Gastrocnemius medialis (tissue), 4 donors: ENCODE measurements around the gene TEX11. TPM values are rescaled to one million over a fixed set of nuclear protein-coding genes. Genes with fewer than 3 reads are reported as not detected.
"Not testable (repeated sequence)": the region's sequence is repeated elsewhere in the genome, so short reads cannot be mapped to it uniquely, and the experiment has no call there.

Experiments
- ATAC-seq, 2 donors: fragments of 150-250 bp; one replicate each; pipeline ENCODE4 v1.9.1; 2016
- DNase-seq, 2 donors: peaks; one replicate each; pipeline ENCODE4 v3.0.0-alpha.2; 2019
- H3K27ac ChIP-seq, 4 donors: fragments of 200-600 bp; sonication (generic); 1 replicate in 1 of 4; 2 replicates in 3 of 4; pipeline ENCODE4 v1.5.1; 2016 to 2018; ENCODE audit warnings: mild to moderate bottlenecking in 2 of 4, moderate library complexity in 1 of 4
- H3K27me3 ChIP-seq, 3 donors: fragments of 200-600 bp; sonication (generic) in 2 of 3; 1 replicate in 1 of 3; 2 replicates in 2 of 3; pipeline versions ENCODE4 v1.5.1 to v1.6.0; 2016 to 2019; ENCODE audit warnings: mild to moderate bottlenecking in 1 of 3, moderate library complexity in 1 of 3
- H3K36me3 ChIP-seq, 2 donors: fragments of 200-600 bp; sonication (generic) in 1 of 2; one replicate each; pipeline ENCODE4 v1.5.1; 2017 to 2018
- H3K4me1 ChIP-seq, 2 donors: fragments of 200-600 bp; sonication (generic) in 1 of 2; one replicate each; pipeline ENCODE4 v1.5.1; 2016 to 2017; ENCODE audit warnings: mild to moderate bottlenecking in 2 of 2
- H3K4me3 ChIP-seq, 4 donors: fragments of 200-600 bp; sonication (generic) in 3 of 4; 1 replicate in 1 of 4; 2 replicates in 3 of 4; pipeline ENCODE4 v1.5.1; 2016 to 2019; ENCODE audit warnings: mild to moderate bottlenecking in 2 of 4
- H3K9me3 ChIP-seq, 3 donors: fragments of 200-600 bp; sonication (generic) in 2 of 3; 1 replicate in 1 of 3; 2 replicates in 2 of 3; pipeline ENCODE4 v1.5.1; 2016 to 2019
- POLR2A ChIP-seq, 2 donors: fragments of 450-650 bp; IDR thresholded peaks; one replicate each; pipeline ENCODE4 v1.6.1; 2017; ENCODE audit warnings: antibody characterized with exemption in 2 of 2, mild to moderate bottlenecking in 2 of 2, moderate library complexity in 2 of 2
- in situ Hi-C, 4 donors: fragments of 200-750 bp; cut with MboI; loops; one replicate each; pipeline versions ENCODE4 v1.15.0 to v1.8.0; 2017; ENCODE audit warnings: low sequenced_read_pairs in 4 of 4
- intact Hi-C: fragments of 100-400 bp; cut with DNase I; formaldehyde crosslinking; loops from one replicate; pipeline ENCODE4 v1.15.1; 2023; ENCODE audit warnings: low total_unique reads
- total RNA-seq, 4 donors: library from RNA; depleted of rRNA; stranded (reverse); fragments of >200 nt; gene quantifications; one replicate each; pipeline versions ENCODE4 v1.1.0 to v1.2.3, GENCODE V29; 2016
- TF ChIP-seq, protein P1 (sequence below), 5 experiments: fragments of 450-650 bp in 3 of 5; fragments of 200-600 bp in 2 of 5; sonication (generic) in 2 of 5; IDR thresholded peaks in 4 of 5; conservative IDR thresholded peaks in 1 of 5; 1 replicate in 4 of 5; 2 replicates in 1 of 5; pipeline ENCODE4 v1.5.1; 2016 to 2019; ENCODE audit warnings: antibody characterized with exemption in 5 of 5, mild to moderate bottlenecking in 3 of 5, moderate library complexity in 3 of 5

Gene TEX11
- total RNA-seq, 4 donors from 2014 or later = not detected

GRCh38 chrX:70825366-70825765 is 83.1 kb downstream of the TEX11 start:
- no peak for ATAC-seq
- TF ChIP-seq POLR2A (IDR thresholded peaks at IDR 0.05) = no peak
- TF ChIP-seq, protein P1, sequence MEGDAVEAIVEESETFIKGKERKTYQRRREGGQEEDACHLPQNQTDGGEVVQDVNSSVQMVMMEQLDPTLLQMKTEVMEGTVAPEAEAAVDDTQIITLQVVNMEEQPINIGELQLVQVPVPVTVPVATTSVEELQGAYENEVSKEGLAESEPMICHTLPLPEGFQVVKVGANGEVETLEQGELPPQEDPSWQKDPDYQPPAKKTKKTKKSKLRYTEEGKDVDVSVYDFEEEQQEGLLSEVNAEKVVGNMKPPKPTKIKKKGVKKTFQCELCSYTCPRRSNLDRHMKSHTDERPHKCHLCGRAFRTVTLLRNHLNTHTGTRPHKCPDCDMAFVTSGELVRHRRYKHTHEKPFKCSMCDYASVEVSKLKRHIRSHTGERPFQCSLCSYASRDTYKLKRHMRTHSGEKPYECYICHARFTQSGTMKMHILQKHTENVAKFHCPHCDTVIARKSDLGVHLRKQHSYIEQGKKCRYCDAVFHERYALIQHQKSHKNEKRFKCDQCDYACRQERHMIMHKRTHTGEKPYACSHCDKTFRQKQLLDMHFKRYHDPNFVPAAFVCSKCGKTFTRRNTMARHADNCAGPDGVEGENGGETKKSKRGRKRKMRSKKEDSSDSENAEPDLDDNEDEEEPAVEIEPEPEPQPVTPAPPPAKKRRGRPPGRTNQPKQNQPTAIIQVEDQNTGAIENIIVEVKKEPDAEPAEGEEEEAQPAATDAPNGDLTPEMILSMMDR (IDR thresholded peaks at IDR 0.05 in 4 of 5, conservative IDR thresholded peaks at IDR 0.05 in 1 of 5) = no peak
- peaks cover 0 to 3% (median 0%) of the 10 kb centered on the region in 3 donors for H3K27me3 ChIP-seq
- no peak overlapping the region for H3K4me3 ChIP-seq
- in situ Hi-C loops (no loop called here), intact Hi-C loops (no loop called here)
- no peaks in the 10 kb centered on the region for H3K36me3 ChIP-seq
- H3K27ac ChIP-seq = no peak overlapping the region
- H3K4me1 ChIP-seq = no peaks in the 10 kb centered on the region
- H3K9me3 ChIP-seq = peaks cover 0 to 6% (median 0%) of the 10 kb centered on the region in 3 donors
- DNase-seq = no peak

DNA sequence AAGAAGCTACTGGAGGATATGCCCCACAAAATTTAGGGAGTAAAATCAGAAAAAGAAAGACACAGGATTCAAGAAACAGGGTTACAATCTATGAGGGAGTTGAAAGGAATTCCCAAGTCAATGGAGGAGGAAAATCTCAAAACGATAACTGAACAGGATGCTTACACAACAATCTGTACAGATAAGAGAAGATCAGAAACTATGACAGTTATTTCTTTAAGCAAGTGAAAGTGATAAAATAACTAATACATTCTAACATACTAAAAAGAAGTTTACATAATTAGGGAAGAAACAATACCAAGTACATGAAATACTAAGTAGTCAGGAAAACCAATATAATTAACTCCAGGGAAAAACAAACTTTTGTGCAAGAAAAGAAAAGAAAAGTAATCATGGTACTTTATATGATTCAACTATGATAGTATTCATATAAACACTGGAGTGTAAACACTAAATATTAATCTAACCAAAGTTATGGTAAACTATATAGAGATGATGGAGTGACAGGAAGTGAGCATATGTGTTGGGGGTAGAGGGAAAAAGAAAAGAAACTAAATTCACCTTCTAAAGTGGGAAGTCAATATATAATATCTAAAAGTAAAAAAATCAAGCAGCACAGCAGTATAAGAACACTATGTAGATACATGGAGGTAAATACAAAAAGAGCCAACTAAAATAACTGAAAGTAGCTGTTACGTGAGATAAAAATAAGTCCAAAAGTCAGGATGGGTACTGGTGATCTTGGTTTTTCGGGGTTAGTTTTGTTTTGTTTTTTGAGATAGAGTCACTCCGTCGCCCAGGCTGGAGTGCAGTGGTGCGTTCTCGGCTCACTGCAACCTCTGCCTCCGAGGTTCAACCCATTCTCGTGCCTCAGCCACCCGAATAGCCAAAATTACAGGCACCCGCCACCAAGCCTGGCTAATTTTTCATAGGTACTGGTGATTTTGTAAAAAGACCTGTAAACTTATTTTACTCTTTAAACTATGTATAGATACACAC is 99.3 kb downstream of the TEX11 start:
- Histone ChIP-seq H3K4me1 (no peaks in the 10 kb centered on the region), H3K9me3 (no peaks in the 10 kb centered on the region), H3K27ac (no peak overlapping the region), H3K36me3 (no peaks in the 10 kb centered on the region), H3K4me3 (no peak overlapping the region), H3K27me3 (no peaks in the 10 kb centered on the region)
- no peak for ATAC-seq
- intact Hi-C loops = no loop called here
- in situ Hi-C loops = no loop called here
- TF ChIP-seq POLR2A (IDR thresholded peaks at IDR 0.05) = no peak
- TF ChIP-seq, protein P1 (IDR thresholded peaks at IDR 0.05 in 4 of 5, conservative IDR thresholded peaks at IDR 0.05 in 1 of 5) = no peak
- DNase-seq = no peak

DNA sequence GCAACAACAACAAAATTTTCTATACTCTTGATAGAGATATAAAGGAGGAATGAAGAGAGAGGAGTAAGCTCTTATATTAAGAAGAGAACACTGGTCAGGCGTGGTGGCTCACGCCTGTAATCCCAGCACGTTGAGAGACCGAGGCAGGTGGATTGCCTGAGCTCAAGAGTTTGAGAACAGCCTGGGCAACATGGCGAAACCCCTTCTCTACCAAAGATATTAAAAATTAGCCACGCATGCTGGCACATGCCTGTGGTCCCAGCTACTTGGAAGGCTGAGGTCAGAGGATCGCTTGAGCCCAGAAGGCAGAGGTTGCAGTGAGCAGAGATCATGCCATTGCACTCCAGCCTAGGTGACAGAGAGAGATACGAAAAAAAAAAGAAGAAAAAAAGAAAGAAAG is 102.4 kb downstream of the TEX11 start:
- Histone ChIP-seq H3K9me3 (no peaks in the 10 kb centered on the region), H3K27me3 (peaks cover 0 to 3% (median 0%) of the 10 kb centered on the region in 3 donors), H3K4me1 (no peaks in the 10 kb centered on the region), H3K36me3 (no peaks in the 10 kb centered on the region), H3K27ac (no peak overlapping the region), H3K4me3 (no peak overlapping the region)
- ATAC-seq = no peak
- intact Hi-C loops = no loop called here
- no peak for DNase-seq
- TF ChIP-seq, protein P1 (IDR thresholded peaks at IDR 0.05 in 4 of 5, conservative IDR thresholded peaks at IDR 0.05 in 1 of 5) = no peak
- TF ChIP-seq POLR2A (IDR thresholded peaks at IDR 0.05) = no peak
- in situ Hi-C loops = no loop called here

GRCh38 chrX:70796742-70797141 is 111.8 kb downstream of the TEX11 start:
- H3K4me3 ChIP-seq, intact Hi-C loops, H3K36me3 ChIP-seq, ATAC-seq, H3K9me3 ChIP-seq, in situ Hi-C loops, DNase-seq, H3K27ac ChIP-seq, H3K4me1 ChIP-seq, H3K27me3 ChIP-seq: not testable (repeated sequence)

- in situ Hi-C loops = loop anchor here in 3 of 4 donors (5.0 to 25.0 kb wide), 2 partner anchors 403 to 413 kb away; no protein-coding TSS in a partner anchor
- no peak for TF ChIP-seq POLR2A (IDR thresholded peaks at IDR 0.05)
- TF ChIP-seq, protein P1 (IDR thresholded peaks at IDR 0.05 in 4 of 5, conservative IDR thresholded peaks at IDR 0.05 in 1 of 5) = no peak
- H3K9me3 ChIP-seq = no peaks in the 10 kb centered on the region
- no peaks in the 10 kb centered on the region for H3K36me3 ChIP-seq
- intact Hi-C loops = no loop called here
- no peak overlapping the region for H3K4me3 ChIP-seq
- DNase-seq (no peak), ATAC-seq (no peak)
- no peaks in the 10 kb centered on the region for H3K4me1 ChIP-seq
- no peaks in the 10 kb centered on the region for H3K27me3 ChIP-seq
- no peak overlapping the region for H3K27ac ChIP-seq
These were observed 134.3 kb downstream of the TEX11 start for GRCh38 chrX:70774223-70774622.
